ENCODE results near the gene ZDHHC12. TPM values are rescaled to one million over a fixed set of nuclear protein-coding genes. Genes with fewer than 3 reads are reported as not detected.

Gene ZDHHC12
- total RNA-seq, 1 donor from 2014 or later, result 18.4 TPM

- DNase-seq (ENCODE audit: low spot score), result peak; percentile 97
Measured at GRCh38 chr9:128688501-128689292, 35.2 kb downstream of the ZDHHC12 start, which contains the start of gene SET. Gene SET (plus strand): TSS chr9:128689222. CDS start chr9:128689583, 361 bp downstream.

- no peak for DNase-seq (ENCODE audit: low spot score)
Measured at GRCh38 chr9:128687453-128687852, 36.5 kb downstream of the ZDHHC12 start.

GRCh38 chr9:128685636-128686489, 38.1 kb downstream of the ZDHHC12 start:
- no peak for DNase-seq (ENCODE audit: low spot score)

GRCh38 chr9:128684325-128685199, 39.4 kb downstream of the ZDHHC12 start:
- no peak for DNase-seq (ENCODE audit: low spot score)

GRCh38 chr9:128684065-128684324, 39.9 kb downstream of the ZDHHC12 start:
- DNase-seq (ENCODE audit: low spot score), result no peak

- no peak for DNase-seq (ENCODE audit: low spot score)
Measured at GRCh38 chr9:128683340-128684064, 40.4 kb downstream of the ZDHHC12 start.

- no peak for DNase-seq (ENCODE audit: low spot score)
Measured at GRCh38 chr9:128677794-128678193, 46.1 kb downstream of the ZDHHC12 start.

GRCh38 chr9:128675382-128675781, 48.5 kb downstream of the ZDHHC12 start:
- no peak for DNase-seq (ENCODE audit: low spot score)

Other genes with a start within 250 kb of the ZDHHC12 start
- 19.0 TPM for gene GLE1, start 219.4 kb downstream of the ZDHHC12 start, total RNA-seq
- gene SPTAN1, start 171.5 kb downstream of the ZDHHC12 start, total RNA-seq, result 361 TPM
- gene DYNC2I2, start 67.3 kb downstream of the ZDHHC12 start, total RNA-seq, result 9.8 TPM
- gene SET, start 34.9 kb downstream of the ZDHHC12 start, total RNA-seq, result 197 TPM
- gene PKN3, start 21.6 kb downstream of the ZDHHC12 start, total RNA-seq, result 14.7 TPM
- gene ZER1, start 47.8 kb upstream of the ZDHHC12 start, total RNA-seq, result 32.9 TPM
- gene TBC1D13, start 63.1 kb upstream of the ZDHHC12 start, total RNA-seq, result 28.3 TPM
- gene ENDOG, start 94.4 kb upstream of the ZDHHC12 start, total RNA-seq, result 18.3 TPM
- 35.0 TPM for gene SPOUT1, start 105.7 kb upstream of the ZDHHC12 start, total RNA-seq
- gene KYAT1, start 157.8 kb upstream of the ZDHHC12 start, total RNA-seq, result 3.8 TPM
- 40.5 TPM for gene LRRC8A, start 158.0 kb upstream of the ZDHHC12 start, total RNA-seq
- gene PHYHD1, start 196.9 kb upstream of the ZDHHC12 start, total RNA-seq, result 13.6 TPM
- 16.7 TPM for gene DOLK, start 223.5 kb upstream of the ZDHHC12 start, total RNA-seq
- 50.6 TPM for gene NUP188, start 223.6 kb upstream of the ZDHHC12 start, total RNA-seq